NOMO-1 treated with DMSO at 0.1 percent for 48 hours (cell line): ENCODE measurements around the gene AJAP1.
"Not testable (repeated sequence)": the region's sequence is repeated elsewhere in the genome, so short reads cannot be mapped to it uniquely, and the experiment has no call there.

Experiments
- DNase-seq: peaks from one replicate; lab custom pipeline; 2025; ENCODE audit not compliant: unreplicated experiment; lab: John Stamatoyannopoulos, UW

The AJAP1 gene

GRCh38 chr1:4657244-4657789, 2.9 kb downstream of the AJAP1 start:
- DNase-seq = no peak

GRCh38 chr1:4657960-4658541, 3.6 kb downstream of the AJAP1 start:
- no peak for DNase-seq

GRCh38 chr1:4658643-4659628, 4.5 kb downstream of the AJAP1 start:
- no peak for DNase-seq

GRCh38 chr1:4660917-4661594, 6.6 kb downstream of the AJAP1 start:
- DNase-seq = no peak

GRCh38 chr1:4661595-4661917, 7.1 kb downstream of the AJAP1 start:
- no peak for DNase-seq

GRCh38 chr1:4662168-4662567, 7.8 kb downstream of the AJAP1 start:
- no peak for DNase-seq

- no peak for DNase-seq
Observed at GRCh38 chr1:4662723-4663122, 8.3 kb downstream of the AJAP1 start.

GRCh38 chr1:4664095-4664494, 9.7 kb downstream of the AJAP1 start:
- no peak for DNase-seq

GRCh38 chr1:4664606-4665005, 10.2 kb downstream of the AJAP1 start:
- DNase-seq = no peak

- no peak for DNase-seq
Observed at GRCh38 chr1:4665456-4665855, 11.0 kb downstream of the AJAP1 start.

- DNase-seq = not testable (repeated sequence)
Observed at GRCh38 chr1:4666683-4667082, 12.3 kb downstream of the AJAP1 start.

- DNase-seq = no peak
Observed at GRCh38 chr1:4668743-4669700, 14.6 kb downstream of the AJAP1 start.

- no peak for DNase-seq
Observed at GRCh38 chr1:4670265-4670664, 15.9 kb downstream of the AJAP1 start.

GRCh38 chr1:4671828-4672227, 17.4 kb downstream of the AJAP1 start:
- no peak for DNase-seq

- DNase-seq = no peak
Observed at GRCh38 chr1:4673494-4673893, 19.1 kb downstream of the AJAP1 start.

- no peak for DNase-seq
Observed at GRCh38 chr1:4674117-4674516, 19.7 kb downstream of the AJAP1 start.

- DNase-seq = no peak
Observed at GRCh38 chr1:4674676-4675075, 20.3 kb downstream of the AJAP1 start.

- DNase-seq = no peak
Observed at GRCh38 chr1:4675454-4676186, 21.2 kb downstream of the AJAP1 start.

- DNase-seq = no peak
Observed at GRCh38 chr1:4676253-4676652, 21.8 kb downstream of the AJAP1 start.

GRCh38 chr1:4677608-4678007, 23.2 kb downstream of the AJAP1 start:
- DNase-seq = no peak
